SK-N-SH (cell line): ENCODE data around the gene TTC31. TPM values are rescaled to one million over a fixed set of nuclear protein-coding genes. Genes with fewer than 3 reads are reported as not detected.

Source experiments
- CTCF ChIA-PET: fragments of 300-600, 350-600 bp; formaldehyde crosslinking; extraction: SDS; loops from one replicate; lab custom pipeline; 2021; lab: Yijun Ruan, JAX
- POLR2A ChIA-PET: fragments of 350-600 bp; sonication (Branson Sonifier 250); formaldehyde crosslinking; extraction: SDS; loops from one replicate; lab custom pipeline; 2020; ENCODE audit warnings: antibody characterized with exemption, inconsistent platforms; lab: Yijun Ruan, JAX
- DNase-seq: peaks from one replicate; pipeline ENCODE4 v3.0.0; 2012
- H2AFZ ChIP-seq: fragments of 200-600 bp; sonication (generic); 2 replicates; pipeline ENCODE4 v1.8.1; 2016; ENCODE audit warnings: antibody characterized with exemption, mild to moderate bottlenecking, low read depth
- H3F3A ChIP-seq: fragments of 200-600 bp; sonication (generic); replicated peaks from 2 replicates; pipeline ENCODE3; 2016; ENCODE audit warnings: antibody characterized with exemption, mild to moderate bottlenecking; ENCODE audit not compliant: insufficient read depth
- H3K27ac ChIP-seq, 2 experiments: fragments of 200-500 bp in 1 of 2; fragments of 200-600 bp in 1 of 2; sonication (Bioruptor generic) in 1 of 2; sonication (generic), shearing (Covaris generic) in 1 of 2; 2 replicates each; pipeline versions ENCODE4 v1.5.1 to v1.6.1; 2014 to 2016; ENCODE audit warnings: low read depth in 2 of 2, inconsistent platforms in 1 of 2, low read length in 1 of 2, mild to moderate bottlenecking in 1 of 2, mixed read lengths in 1 of 2
- H3K27me3 ChIP-seq: fragments of 200-600 bp; sonication (generic), shearing (Covaris generic); 2 replicates; pipeline ENCODE4 v1.6.1; 2016; ENCODE audit warnings: mixed run types; ENCODE audit not compliant: insufficient read depth
- H3K36me3 ChIP-seq, 2 experiments: fragments of 200-500 bp in 1 of 2; fragments of 200-600 bp in 1 of 2; sonication (Bioruptor generic) in 1 of 2; sonication (generic) in 1 of 2; replicated peaks in 1 of 2; 2 replicates each; pipeline versions ENCODE3 to v1.5.1; 2014 to 2016; ENCODE audit warnings: low read length in 1 of 2, mild to moderate bottlenecking in 1 of 2; ENCODE audit not compliant: insufficient read depth in 2 of 2, control insufficient read depth in 1 of 2
- H3K4me1 ChIP-seq, 2 experiments: fragments of 200-500 bp in 1 of 2; fragments of 200-600 bp in 1 of 2; sonication (Bioruptor generic) in 1 of 2; sonication (generic), shearing (Covaris generic) in 1 of 2; 2 replicates each; pipeline versions ENCODE4 v1.5.1 to v1.6.1; 2014 to 2016; ENCODE audit warnings: low read depth in 1 of 2, low read length in 1 of 2, mixed run types in 1 of 2; ENCODE audit not compliant: insufficient read depth in 2 of 2, control insufficient read depth in 1 of 2
- H3K4me2 ChIP-seq: fragments of 200-600 bp; sonication (generic), shearing (Covaris generic); 2 replicates; pipeline ENCODE4 v1.6.1; 2017; ENCODE audit warnings: mixed run types
- H3K4me3 ChIP-seq, 2 experiments: fragments of 200-500 bp in 1 of 2; fragments of 200-600 bp in 1 of 2; sonication (Bioruptor generic) in 1 of 2; sonication (generic), shearing (Covaris generic) in 1 of 2; 2 replicates each; pipeline versions ENCODE4 v1.5.1 to v1.8.1; 2014 to 2016; ENCODE audit warnings: low read depth in 2 of 2, inconsistent platforms in 1 of 2, low read length in 1 of 2, mild to moderate bottlenecking in 1 of 2, mixed read lengths in 1 of 2, moderate library complexity in 1 of 2
- H3K79me2 ChIP-seq: fragments of 200-600 bp; sonication (generic); 2 replicates; pipeline ENCODE4 v1.8.1; 2017; ENCODE audit warnings: mild to moderate bottlenecking; ENCODE audit not compliant: insufficient read depth
- H3K9ac ChIP-seq: fragments of 200-600 bp; sonication (generic); 2 replicates; pipeline ENCODE4 v1.6.1; 2017; ENCODE audit warnings: mixed run types
- H3K9me2 ChIP-seq: fragments of 200-600 bp; sonication (generic); 2 replicates; pipeline ENCODE4 v1.6.1; 2017; ENCODE audit warnings: mixed run types
- H3K9me3 ChIP-seq: fragments of 200-600 bp; sonication (generic); 2 replicates; pipeline ENCODE4 v1.6.1; 2017; ENCODE audit warnings: mixed run types, mild to moderate bottlenecking, moderate library complexity
- H4K20me1 ChIP-seq: fragments of 200-600 bp; sonication (generic); 2 replicates; pipeline ENCODE4 v1.6.1; 2017; ENCODE audit warnings: mild to moderate bottlenecking, mixed run types; ENCODE audit not compliant: insufficient read depth
- CHD2 ChIP-seq: fragments of 150-350 bp; IDR thresholded peaks from 2 replicates; pipeline ENCODE4 v1.6.1; 2018; ENCODE audit warnings: low read length; ENCODE audit not compliant: partially characterized antibody
- ELF1 ChIP-seq: IDR thresholded peaks from 2 replicates; pipeline ENCODE4 v1.4.0; 2012
- FOSL2 ChIP-seq: IDR thresholded peaks from 2 replicates; pipeline ENCODE4 v1.4.0; 2012; ENCODE audit warnings: low read depth, mild to moderate bottlenecking, moderate library complexity, borderline replicate concordance
- FOXJ3 ChIP-seq: sonication (generic); formaldehyde crosslinking; IDR thresholded peaks from 2 replicates; pipeline ENCODE4 v1.5.1; 2020; ENCODE audit warnings: mild to moderate bottlenecking, missing genetic modification reagents
- FOXM1 ChIP-seq: IDR thresholded peaks from 2 replicates; pipeline ENCODE4 v1.4.0; 2012; ENCODE audit warnings: low read depth, mild to moderate bottlenecking
- GABPA ChIP-seq: IDR thresholded peaks from 2 replicates; pipeline ENCODE4 v1.4.0; 2012; ENCODE audit warnings: low read depth, mild to moderate bottlenecking
- IRF3 ChIP-seq: fragments of 150-350 bp; IDR thresholded peaks from 2 replicates; pipeline ENCODE4 v1.6.1; 2016; ENCODE audit warnings: mild to moderate bottlenecking, low read depth, low read length
- MXI1 ChIP-seq: IDR thresholded peaks from 2 replicates; pipeline ENCODE4 v1.6.1; 2012; ENCODE audit warnings: mild to moderate bottlenecking, low read depth, low read length, improper control_type of control experiment
- NFIC ChIP-seq: IDR thresholded peaks from 2 replicates; pipeline ENCODE4 v1.4.0; 2012; ENCODE audit warnings: borderline replicate concordance
- POLR2AphosphoS5 ChIP-seq: IDR thresholded peaks from 2 replicates; pipeline ENCODE4 v1.6.1; 2012; ENCODE audit warnings: low read depth, low read length
- RAD21 ChIP-seq: IDR thresholded peaks from 2 replicates; pipeline ENCODE4 v1.6.1; 2012; ENCODE audit warnings: mild to moderate bottlenecking, low read length
- RCOR1 ChIP-seq: fragments of 150-350 bp; IDR thresholded peaks from 2 replicates; pipeline ENCODE4 v1.6.1; 2017; ENCODE audit warnings: antibody characterized with exemption, low read length
- RXRA ChIP-seq: IDR thresholded peaks from 2 replicates; pipeline ENCODE4 v1.4.0; 2012; ENCODE audit warnings: low read depth, mild to moderate bottlenecking, borderline replicate concordance
- SIN3A ChIP-seq: IDR thresholded peaks from 2 replicates; pipeline ENCODE4 v1.6.1; 2012; ENCODE audit warnings: low read depth, mild to moderate bottlenecking, low read length, moderate library complexity, borderline replicate concordance
- SMC3 ChIP-seq: IDR thresholded peaks from 2 replicates; pipeline ENCODE4 v1.6.1; 2012; ENCODE audit warnings: low read depth, low read length, improper control_type of control experiment
- TCF12 ChIP-seq: IDR thresholded peaks from 2 replicates; pipeline ENCODE4 v1.4.0; 2012
- TEAD4 ChIP-seq: IDR thresholded peaks from 2 replicates; pipeline ENCODE4 v1.4.0; 2012; ENCODE audit warnings: mild to moderate bottlenecking, borderline replicate concordance; ENCODE audit not compliant: insufficient read depth
- YY1 ChIP-seq: IDR thresholded peaks from 2 replicates; pipeline ENCODE4 v1.4.0; 2012; ENCODE audit warnings: low read depth, mild to moderate bottlenecking
- WGBS: methylation state at CpG from one replicate; pipeline ENCODE4 v1.1.6; 2017; ENCODE audit warnings: low lambda C conversion rate; 5-methylcytosine and 5-hydroxymethylcytosine counted together
- polyA plus RNA-seq, 3 experiments: library from polyadenylated mRNA; depleted of rRNA; stranded (reverse); fragments of >200 nt; gene quantifications; 2 replicates each; pipeline ENCODE4 v1.2.3, GENCODE V29; 2012
- TF ChIP-seq, protein P1 (sequence below): IDR thresholded peaks from 2 replicates; pipeline ENCODE4 v1.4.0; 2012; ENCODE audit warnings: low read depth, borderline replicate concordance
- TF ChIP-seq, protein P2 (sequence below): IDR thresholded peaks from 2 replicates; pipeline ENCODE4 v1.6.1; 2012; ENCODE audit warnings: mild to moderate bottlenecking, low read depth, low read length, moderate library complexity
- TF ChIP-seq, protein P3 (sequence below): fragments of 200-600 bp; sonication (generic); IDR thresholded peaks from 2 replicates; pipeline ENCODE4 v1.6.1; 2017; ENCODE audit warnings: antibody characterized with exemption, mild to moderate bottlenecking, moderate library complexity
- TF ChIP-seq, protein P4 (sequence below): IDR thresholded peaks from 2 replicates; pipeline ENCODE4 v1.4.0; 2012; ENCODE audit warnings: low read depth
- TF ChIP-seq, protein P5 (sequence below): fragments of 150-350 bp; IDR thresholded peaks from 2 replicates; pipeline ENCODE4 v1.6.1; 2017; ENCODE audit warnings: antibody characterized with exemption, low read length, low read depth, borderline replicate concordance

TTC31 gene
- polyA plus RNA-seq, 1 of the 3 experiments (the other 2 are of a cell fraction) = 27.9 TPM

GRCh38 chr2:74513605-74514367 is 30.9 kb downstream of the TTC31 start:
- H3K4me3 ChIP-seq = peak overlapping the region; percentile 68 to 90
- POLR2A ChIA-PET = interaction anchor here (0.7 to 1.9 kb wide), 15 partner anchors 9 to 74 kb away, joined by 3 to 7 read pairs (median 4); partner anchors contain the start of genes AUP1, CCDC142, DQX1 and HTRA2
- no peak for DNase-seq
- peaks cover 23% of the 10 kb centered on the region for H3F3A ChIP-seq
- peaks cover 4% of the 10 kb centered on the region in 2 experiments for H3K36me3 ChIP-seq
- H3K79me2 ChIP-seq = peaks cover 23% of the 10 kb centered on the region; the same call in 1 of the 2 replicates
- peak overlapping the region; percentile 99 for H3K4me2 ChIP-seq
- CTCF ChIA-PET = interaction anchor here (0.9 to 3.1 kb wide), 10 partner anchors 10 to 75 kb away, joined by 3 to 14 read pairs (median 8); partner anchors contain the start of genes AUP1, CCDC142, DQX1 and HTRA2
- H2AFZ ChIP-seq = peak overlapping the region; percentile 90
- 8% methylated on average over 34 of the region's 52 CpGs for WGBS
- peak overlapping the region; percentile 53 to 95; a peak in 3 of 4 replicates for H3K27ac ChIP-seq
- H3K9me3 ChIP-seq = no peaks in the 10 kb centered on the region
- no peaks in the 10 kb centered on the region for H4K20me1 ChIP-seq
- peak overlapping the region; percentile 71 for H3K9ac ChIP-seq
- H3K9me2 ChIP-seq = no peaks in the 10 kb centered on the region
- H3K27me3 ChIP-seq = no peaks in the 10 kb centered on the region
- H3K4me1 ChIP-seq = peaks cover 9 to 19% of the 10 kb centered on the region in 2 experiments; a peak in 2 of 4 replicates
- TF ChIP-seq FOXJ3 (CRISPR knock-in tag) = no peak
- TF ChIP-seq, protein P1, sequence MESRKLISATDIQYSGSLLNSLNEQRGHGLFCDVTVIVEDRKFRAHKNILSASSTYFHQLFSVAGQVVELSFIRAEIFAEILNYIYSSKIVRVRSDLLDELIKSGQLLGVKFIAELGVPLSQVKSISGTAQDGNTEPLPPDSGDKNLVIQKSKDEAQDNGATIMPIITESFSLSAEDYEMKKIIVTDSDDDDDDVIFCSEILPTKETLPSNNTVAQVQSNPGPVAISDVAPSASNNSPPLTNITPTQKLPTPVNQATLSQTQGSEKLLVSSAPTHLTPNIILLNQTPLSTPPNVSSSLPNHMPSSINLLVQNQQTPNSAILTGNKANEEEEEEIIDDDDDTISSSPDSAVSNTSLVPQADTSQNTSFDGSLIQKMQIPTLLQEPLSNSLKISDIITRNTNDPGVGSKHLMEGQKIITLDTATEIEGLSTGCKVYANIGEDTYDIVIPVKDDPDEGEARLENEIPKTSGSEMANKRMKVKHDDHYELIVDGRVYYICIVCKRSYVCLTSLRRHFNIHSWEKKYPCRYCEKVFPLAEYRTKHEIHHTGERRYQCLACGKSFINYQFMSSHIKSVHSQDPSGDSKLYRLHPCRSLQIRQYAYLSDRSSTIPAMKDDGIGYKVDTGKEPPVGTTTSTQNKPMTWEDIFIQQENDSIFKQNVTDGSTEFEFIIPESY = no peak
- TF ChIP-seq MXI1 = no peak
- TF ChIP-seq, protein P2, sequence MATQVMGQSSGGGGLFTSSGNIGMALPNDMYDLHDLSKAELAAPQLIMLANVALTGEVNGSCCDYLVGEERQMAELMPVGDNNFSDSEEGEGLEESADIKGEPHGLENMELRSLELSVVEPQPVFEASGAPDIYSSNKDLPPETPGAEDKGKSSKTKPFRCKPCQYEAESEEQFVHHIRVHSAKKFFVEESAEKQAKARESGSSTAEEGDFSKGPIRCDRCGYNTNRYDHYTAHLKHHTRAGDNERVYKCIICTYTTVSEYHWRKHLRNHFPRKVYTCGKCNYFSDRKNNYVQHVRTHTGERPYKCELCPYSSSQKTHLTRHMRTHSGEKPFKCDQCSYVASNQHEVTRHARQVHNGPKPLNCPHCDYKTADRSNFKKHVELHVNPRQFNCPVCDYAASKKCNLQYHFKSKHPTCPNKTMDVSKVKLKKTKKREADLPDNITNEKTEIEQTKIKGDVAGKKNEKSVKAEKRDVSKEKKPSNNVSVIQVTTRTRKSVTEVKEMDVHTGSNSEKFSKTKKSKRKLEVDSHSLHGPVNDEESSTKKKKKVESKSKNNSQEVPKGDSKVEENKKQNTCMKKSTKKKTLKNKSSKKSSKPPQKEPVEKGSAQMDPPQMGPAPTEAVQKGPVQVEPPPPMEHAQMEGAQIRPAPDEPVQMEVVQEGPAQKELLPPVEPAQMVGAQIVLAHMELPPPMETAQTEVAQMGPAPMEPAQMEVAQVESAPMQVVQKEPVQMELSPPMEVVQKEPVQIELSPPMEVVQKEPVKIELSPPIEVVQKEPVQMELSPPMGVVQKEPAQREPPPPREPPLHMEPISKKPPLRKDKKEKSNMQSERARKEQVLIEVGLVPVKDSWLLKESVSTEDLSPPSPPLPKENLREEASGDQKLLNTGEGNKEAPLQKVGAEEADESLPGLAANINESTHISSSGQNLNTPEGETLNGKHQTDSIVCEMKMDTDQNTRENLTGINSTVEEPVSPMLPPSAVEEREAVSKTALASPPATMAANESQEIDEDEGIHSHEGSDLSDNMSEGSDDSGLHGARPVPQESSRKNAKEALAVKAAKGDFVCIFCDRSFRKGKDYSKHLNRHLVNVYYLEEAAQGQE = no peak
- TF ChIP-seq TCF12 = 0 out of 2 replicates have a peak, but pooled peaks have one; percentile 5
- no peak for TF ChIP-seq SMC3
- no peak for TF ChIP-seq ELF1
- peak; percentile 14; the same call in 1 of the 2 replicates for TF ChIP-seq NFIC
- TF ChIP-seq, protein P3, sequence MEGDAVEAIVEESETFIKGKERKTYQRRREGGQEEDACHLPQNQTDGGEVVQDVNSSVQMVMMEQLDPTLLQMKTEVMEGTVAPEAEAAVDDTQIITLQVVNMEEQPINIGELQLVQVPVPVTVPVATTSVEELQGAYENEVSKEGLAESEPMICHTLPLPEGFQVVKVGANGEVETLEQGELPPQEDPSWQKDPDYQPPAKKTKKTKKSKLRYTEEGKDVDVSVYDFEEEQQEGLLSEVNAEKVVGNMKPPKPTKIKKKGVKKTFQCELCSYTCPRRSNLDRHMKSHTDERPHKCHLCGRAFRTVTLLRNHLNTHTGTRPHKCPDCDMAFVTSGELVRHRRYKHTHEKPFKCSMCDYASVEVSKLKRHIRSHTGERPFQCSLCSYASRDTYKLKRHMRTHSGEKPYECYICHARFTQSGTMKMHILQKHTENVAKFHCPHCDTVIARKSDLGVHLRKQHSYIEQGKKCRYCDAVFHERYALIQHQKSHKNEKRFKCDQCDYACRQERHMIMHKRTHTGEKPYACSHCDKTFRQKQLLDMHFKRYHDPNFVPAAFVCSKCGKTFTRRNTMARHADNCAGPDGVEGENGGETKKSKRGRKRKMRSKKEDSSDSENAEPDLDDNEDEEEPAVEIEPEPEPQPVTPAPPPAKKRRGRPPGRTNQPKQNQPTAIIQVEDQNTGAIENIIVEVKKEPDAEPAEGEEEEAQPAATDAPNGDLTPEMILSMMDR = no peak
- TF ChIP-seq, protein P4, sequence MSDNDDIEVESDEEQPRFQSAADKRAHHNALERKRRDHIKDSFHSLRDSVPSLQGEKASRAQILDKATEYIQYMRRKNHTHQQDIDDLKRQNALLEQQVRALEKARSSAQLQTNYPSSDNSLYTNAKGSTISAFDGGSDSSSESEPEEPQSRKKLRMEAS = peak; percentile 9; the same call in 1 of the 2 replicates
- no peak for TF ChIP-seq RXRA
- TF ChIP-seq SIN3A = no peak; the same call in 1 of the 2 replicates
- TF ChIP-seq CHD2 = no peak
- no peak for TF ChIP-seq RAD21
- TF ChIP-seq YY1 = no peak
- no peak; the same call in 1 of the 2 replicates for TF ChIP-seq FOSL2
- TF ChIP-seq, protein P5, sequence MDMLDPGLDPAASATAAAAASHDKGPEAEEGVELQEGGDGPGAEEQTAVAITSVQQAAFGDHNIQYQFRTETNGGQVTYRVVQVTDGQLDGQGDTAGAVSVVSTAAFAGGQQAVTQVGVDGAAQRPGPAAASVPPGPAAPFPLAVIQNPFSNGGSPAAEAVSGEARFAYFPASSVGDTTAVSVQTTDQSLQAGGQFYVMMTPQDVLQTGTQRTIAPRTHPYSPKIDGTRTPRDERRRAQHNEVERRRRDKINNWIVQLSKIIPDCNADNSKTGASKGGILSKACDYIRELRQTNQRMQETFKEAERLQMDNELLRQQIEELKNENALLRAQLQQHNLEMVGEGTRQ = no peak
- no peak; the same call in 1 of the 2 replicates for TF ChIP-seq POLR2AphosphoS5
- no peak for TF ChIP-seq TEAD4
- no peak for TF ChIP-seq GABPA
- no peak for TF ChIP-seq IRF3
- TF ChIP-seq FOXM1 = no peak
- TF ChIP-seq RCOR1 = no peak
